GM18498 (cell line): Measurements from ENCODE around the gene PRCP.

Experiments used
- ATAC-seq: cut with Tn5 transposase; IDR thresholded peaks from one replicate; pipeline ENCODE4 v1.9.1; 2021; ENCODE audit warnings: mild to moderate bottlenecking, moderate library complexity; ENCODE audit not compliant: unreplicated experiment

PRCP gene

GRCh38 chr11:82908311-82908710 is 8.1 kb upstream of the PRCP start:
- no peak for ATAC-seq

GRCh38 chr11:82907371-82907770 is 7.1 kb upstream of the PRCP start:
- no peak for ATAC-seq

GRCh38 chr11:82906931-82907330 is 6.7 kb upstream of the PRCP start:
- no peak for ATAC-seq

GRCh38 chr11:82906236-82906635 is 6.0 kb upstream of the PRCP start:
- ATAC-seq, result no peak

GRCh38 chr11:82903843-82904586 is 3.8 kb upstream of the PRCP start:
- no peak for ATAC-seq

GRCh38 chr11:82902880-82903279 is 2.6 kb upstream of the PRCP start:
- no peak for ATAC-seq

- ATAC-seq, result no peak
Measured at GRCh38 chr11:82901922-82902485, 1.8 kb upstream of the PRCP start.

GRCh38 chr11:82901165-82901921 is 1.1 kb upstream of the PRCP start, which contains the start of gene DDIAS:
Gene DDIAS, plus strand, starts transcription at chr11:82901736. Its CDS starts 13,003 bp downstream, at chr11:82914739.
- ATAC-seq, result peak; percentile 70

- no peak for ATAC-seq
Measured at GRCh38 chr11:82899957-82900276, 313 bp downstream of the PRCP start.

GRCh38 chr11:82899186-82899820 is 927 bp downstream of the PRCP start:
- no peak for ATAC-seq

- no peak for ATAC-seq
Measured at GRCh38 chr11:82898241-82898640, 2.0 kb downstream of the PRCP start.

- no peak for ATAC-seq
Measured at GRCh38 chr11:82896183-82896582, 4.0 kb downstream of the PRCP start.

- ATAC-seq, result peak; percentile 37
Measured at GRCh38 chr11:82895437-82896091, 4.7 kb downstream of the PRCP start.

GRCh38 chr11:82892611-82893169 is 7.5 kb downstream of the PRCP start:
- ATAC-seq, result no peak

- no peak for ATAC-seq
Measured at GRCh38 chr11:82890936-82891335, 9.3 kb downstream of the PRCP start.

GRCh38 chr11:82890002-82890341 is 10.3 kb downstream of the PRCP start:
- ATAC-seq, result no peak

- no peak for ATAC-seq
Measured at GRCh38 chr11:82889133-82890001, 10.9 kb downstream of the PRCP start.

GRCh38 chr11:82883853-82884252 is 16.4 kb downstream of the PRCP start:
- ATAC-seq, result no peak

GRCh38 chr11:82874646-82875523 is 25.3 kb downstream of the PRCP start:
- ATAC-seq, result no peak
